NCI-H446 (cell line): ENCODE data around the gene MUC6.

Source experiments
- DNase-seq, 2 experiments: peaks; one replicate each; lab custom pipeline; 2025; lab: John Stamatoyannopoulos, UW

The MUC6 gene

DNA sequence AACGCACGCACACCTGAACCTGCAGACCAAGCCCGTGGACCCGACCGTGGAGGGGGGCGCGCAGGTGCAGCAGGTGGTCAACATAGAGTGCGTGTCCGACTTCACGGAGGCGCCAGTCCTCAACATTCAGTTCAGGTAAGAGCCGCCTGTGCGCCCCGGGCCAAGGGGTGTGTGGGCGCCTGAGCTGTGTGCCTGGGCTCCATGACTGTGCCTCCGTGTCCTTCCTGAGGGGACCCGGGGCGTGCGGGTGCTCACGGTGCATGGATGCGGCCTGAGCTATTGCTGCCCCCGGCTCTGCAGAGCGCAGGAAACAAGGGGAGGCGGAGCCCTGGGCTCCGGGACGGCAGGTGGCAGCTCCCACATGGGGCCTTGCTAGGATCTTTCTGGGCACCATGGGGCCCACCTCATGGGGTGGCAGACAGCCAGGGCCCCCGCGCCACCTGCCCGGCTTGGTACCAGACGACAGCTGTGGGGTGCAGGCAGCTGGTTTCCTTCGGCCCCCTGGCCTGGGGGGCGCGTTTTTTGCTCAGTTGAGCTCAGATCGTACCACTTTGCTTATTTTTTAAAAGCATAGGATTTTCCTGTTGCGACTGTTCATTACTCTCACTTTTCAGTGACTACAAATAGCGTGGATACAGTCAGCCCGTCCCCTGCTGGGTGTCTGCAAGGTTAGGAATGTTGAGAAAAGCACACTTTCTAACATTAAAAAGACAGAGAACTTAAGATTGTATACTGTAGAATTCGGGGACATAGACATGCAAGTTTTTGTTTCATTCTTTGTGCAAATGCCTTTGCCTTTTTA is 28.3 kb downstream of the MUC6 start:
- DNase-seq, result no peak

DNA sequence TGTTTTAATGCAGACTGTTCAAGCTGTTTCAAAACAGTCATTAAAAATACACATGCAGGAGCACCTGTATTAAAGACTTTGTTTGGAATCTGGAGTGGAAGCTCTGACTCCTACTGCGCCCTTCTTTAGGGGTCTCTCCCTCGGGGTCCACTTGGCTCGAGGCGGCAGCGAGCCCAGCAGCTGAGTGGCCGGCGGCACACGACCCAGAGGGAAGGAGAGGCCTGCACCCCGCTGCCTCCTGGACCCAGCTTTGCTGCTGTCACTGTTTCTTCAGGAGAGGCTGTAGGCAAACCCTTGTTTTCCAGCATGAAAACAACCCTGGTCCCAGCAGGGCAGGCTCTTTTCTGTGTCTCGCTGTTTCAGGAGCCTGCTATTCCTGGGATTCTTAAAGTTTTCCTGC is 29.2 kb downstream of the MUC6 start:
- DNase-seq, result no peak

DNA sequence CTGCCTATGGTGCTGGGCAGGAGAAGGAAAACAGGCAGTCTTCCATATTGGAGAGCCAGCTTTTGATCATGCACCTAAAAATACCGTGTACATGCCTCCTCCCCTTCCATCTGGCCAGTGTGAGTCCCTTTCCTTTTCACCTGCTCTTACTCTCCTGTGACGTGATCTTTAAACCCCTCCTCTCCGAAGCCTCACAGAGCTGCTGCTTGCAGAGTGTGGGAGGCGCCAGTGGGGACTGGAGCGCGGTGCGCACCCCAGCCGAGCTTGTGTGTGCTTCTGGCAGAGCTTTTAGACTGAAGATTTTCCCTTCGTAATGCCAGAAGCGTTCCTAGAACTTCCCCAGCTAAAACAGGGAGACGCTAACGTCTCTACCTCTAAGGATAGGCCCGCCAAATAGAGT is 29.8 kb downstream of the MUC6 start:
- no peak for DNase-seq

DNA sequence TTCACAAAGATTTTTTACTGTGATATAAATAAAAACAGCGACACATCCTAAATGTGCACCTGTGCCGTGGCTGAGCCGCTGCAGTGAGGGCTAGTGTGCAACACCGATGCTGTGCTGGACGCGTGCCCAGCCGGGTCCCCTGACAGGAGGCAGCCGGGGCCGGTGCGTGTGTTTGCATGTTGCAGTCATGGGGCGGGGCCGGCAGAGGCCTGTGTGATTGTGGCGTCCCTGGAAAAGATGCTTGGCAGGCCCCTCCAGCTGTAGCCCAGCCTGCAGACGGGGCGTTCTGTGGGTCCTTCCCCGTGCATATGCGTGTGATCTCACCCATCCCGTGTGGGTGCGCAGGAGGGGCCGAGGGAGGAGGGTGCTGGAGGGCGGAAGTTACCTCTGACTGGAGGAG is 30.6 kb downstream of the MUC6 start:
- peak in 1 of 2 experiments; percentile 8 for DNase-seq

DNA sequence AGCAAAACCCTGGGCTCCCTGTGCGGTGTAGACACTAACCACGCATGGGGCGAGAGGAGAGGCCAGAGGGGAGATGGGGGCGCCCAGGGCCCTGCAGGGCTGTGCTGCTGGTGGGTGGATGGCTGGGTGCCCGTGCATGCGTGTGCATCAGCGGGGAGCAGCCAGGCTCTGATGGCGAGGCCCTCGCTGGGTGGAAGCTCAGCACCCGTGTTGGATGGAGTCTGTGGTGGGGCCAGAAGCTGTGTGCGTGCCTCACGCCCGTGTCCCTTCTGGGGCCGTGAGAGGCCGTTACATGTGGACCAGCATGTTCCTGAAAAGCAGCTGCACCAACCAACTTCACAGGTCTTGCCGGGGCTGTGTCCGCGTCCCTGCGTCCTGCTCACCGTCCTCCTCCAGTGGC is 33.4 kb downstream of the MUC6 start:
- no peak for DNase-seq

DNA sequence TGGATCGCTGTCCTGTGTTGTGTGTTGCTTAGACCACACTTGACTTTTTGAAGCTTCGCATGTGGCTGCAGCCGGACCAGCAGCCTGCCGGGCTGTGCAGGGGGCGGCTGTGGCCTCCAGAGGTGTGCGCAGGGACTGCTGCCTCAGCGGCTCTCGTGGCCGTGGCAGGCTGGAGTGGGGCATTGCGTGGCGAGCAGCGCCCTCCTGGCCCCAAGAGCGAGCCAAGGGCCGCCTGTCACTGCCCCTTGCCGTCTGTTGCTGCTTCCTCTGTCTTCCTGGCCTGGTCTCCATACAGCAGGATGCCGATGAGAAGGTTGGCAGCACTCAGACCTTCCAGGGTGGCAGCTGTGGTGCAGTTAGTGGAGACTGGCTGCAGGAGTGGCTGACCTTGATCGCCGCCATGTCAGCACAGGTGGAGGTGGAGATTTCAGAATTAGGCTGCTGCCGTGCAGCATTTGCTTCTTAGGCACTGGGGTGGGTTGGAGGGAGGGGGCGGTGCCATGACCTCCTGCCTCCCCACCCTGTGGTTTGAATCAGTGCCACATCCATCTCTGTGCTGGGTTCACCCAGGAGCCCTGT is 34.0 kb downstream of the MUC6 start:
- DNase-seq, result no peak

DNA sequence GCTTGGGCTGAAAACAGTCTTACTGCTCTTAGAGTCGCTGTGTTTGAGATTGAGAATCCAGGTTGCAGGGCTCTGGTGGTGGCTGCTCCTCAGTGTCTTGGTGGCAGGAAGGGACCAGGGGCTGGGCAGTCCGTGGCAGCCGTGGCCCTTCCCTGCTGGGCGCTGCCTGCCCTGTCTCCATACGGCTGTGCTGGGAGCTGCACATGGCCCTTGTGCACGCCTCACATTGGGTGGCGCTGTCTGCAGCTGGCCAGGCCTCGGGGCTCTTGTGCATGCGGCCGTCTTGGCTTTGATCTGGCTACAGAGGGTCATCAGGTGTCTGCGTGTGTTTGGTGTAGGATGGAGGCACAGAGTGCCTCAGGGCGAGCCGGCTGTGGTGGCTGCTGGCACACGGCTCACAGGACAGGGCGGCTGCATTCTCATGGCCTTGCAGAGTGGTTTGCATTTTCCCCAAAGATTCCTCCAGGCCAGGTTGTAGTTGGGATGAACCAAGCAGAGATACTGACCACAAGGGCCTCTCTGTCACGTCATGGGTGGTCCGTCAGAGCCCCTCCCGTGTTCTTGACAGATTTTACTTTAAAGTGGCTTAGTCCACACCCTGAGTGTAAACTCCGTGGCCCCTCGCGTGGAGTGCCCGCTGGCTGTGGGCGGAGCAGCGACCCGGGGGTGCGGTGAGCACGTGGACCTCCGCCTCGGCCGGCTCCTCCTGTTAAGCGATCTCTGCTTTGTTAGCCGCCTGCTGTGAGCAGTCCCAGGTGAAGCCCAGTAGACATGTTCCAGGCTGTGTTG is 34.7 kb downstream of the MUC6 start:
- DNase-seq, result no peak

DNA sequence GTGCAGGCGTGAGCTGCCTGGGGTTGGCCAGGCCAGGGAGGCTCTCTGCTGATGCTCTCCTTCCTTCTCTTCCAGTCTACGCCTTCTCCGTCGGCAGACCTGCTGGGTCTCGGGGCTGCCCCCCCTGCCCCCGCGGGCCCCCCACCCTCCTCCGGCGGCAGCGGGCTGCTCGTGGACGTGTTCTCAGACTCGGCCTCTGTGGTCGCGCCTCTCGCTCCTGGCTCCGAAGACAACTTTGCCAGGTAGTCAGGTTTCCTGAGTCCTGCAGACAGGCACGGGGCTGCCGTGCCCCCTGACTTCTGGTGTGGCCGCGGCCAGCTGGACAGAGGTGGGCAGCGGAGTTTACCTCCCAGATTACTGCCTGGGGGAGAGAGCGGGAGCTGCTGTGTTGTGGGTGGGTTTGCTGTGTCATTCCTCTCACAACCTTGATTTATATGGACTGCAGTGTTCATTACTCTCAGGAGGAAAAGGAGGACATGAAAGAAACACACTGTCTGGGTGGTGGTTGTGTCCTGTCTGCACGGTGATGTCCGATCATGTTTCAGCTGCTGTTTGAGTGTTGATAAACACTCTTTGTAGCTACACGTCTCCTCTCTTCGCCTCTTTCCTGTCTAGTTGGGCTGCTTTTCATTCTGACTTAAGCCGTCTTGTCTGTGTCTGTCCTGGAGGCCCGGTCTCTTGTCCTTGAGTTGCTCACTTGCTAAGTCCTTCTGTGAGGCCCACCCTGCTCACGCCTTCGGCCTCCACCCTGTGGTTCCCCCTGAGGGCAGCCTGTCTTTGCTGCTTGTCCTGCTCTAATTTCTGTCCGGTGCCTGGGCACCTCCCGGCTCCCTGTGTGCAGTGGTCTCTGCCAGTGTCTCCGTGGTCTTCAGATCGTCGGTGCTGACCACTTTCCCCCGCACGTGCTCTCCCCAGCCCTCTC is 35.9 kb downstream of the MUC6 start:
- DNase-seq, result no peak

DNA sequence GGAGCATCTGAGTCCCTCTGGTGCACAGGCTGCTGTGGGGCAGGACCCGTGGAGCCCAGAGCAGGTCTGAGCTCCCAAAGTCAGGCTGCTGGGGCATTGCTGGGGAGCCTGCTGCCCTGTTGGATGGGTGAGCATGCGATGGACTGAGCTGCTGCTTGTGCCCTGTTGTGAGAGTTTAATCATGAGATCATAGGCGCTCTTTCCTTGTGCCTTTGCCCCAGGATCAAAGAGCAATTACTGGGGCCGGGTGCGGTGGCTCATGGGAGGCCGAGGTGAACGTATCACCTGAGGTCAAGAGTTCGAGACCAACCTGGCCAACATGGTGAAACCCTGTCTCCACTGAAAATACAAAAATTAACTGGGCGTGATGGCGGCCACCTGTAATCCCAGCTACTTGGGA is 37.5 kb downstream of the MUC6 start:
- DNase-seq, result no peak

DNA sequence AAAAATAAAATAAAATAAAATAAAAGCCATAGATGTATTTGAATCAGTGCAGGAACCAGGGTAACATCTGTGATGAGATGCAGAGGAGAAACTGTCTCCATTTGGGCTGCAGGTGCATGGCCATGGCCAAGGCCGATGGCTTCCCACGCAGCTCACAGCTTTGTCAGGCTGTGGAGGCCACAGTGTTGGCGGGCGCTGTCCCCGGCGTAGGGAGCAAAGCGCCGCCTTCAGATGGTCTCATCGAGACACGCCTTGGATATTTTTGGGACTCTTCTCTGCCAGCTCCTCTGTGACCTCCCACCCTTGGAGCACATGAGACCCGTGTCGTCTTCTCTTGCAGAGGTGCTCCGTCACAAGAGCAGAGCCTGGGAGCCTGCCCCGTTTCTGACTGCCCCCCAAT is 38.6 kb downstream of the MUC6 start:
- no peak for DNase-seq

DNA sequence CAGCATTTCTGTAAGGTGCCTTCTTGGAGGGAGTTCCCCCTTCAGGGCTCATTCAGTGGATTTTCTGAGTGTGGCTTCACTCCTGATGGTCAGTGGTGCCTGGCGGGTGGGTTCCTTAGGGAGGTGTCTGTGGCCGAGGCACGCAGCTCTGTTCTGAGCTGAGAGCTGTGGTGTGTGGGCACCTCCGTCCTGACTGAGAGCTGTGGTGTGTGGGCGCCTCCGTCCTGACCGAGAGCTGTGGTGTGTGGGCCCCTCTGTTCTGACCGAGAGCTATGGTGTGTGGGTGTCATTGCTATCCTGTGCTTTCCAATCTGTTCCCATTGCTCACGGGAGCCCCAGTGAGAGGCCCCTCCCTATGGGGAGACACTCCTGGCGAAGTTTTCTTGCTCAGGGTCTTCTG is 39.8 kb downstream of the MUC6 start:
- no peak for DNase-seq

DNA sequence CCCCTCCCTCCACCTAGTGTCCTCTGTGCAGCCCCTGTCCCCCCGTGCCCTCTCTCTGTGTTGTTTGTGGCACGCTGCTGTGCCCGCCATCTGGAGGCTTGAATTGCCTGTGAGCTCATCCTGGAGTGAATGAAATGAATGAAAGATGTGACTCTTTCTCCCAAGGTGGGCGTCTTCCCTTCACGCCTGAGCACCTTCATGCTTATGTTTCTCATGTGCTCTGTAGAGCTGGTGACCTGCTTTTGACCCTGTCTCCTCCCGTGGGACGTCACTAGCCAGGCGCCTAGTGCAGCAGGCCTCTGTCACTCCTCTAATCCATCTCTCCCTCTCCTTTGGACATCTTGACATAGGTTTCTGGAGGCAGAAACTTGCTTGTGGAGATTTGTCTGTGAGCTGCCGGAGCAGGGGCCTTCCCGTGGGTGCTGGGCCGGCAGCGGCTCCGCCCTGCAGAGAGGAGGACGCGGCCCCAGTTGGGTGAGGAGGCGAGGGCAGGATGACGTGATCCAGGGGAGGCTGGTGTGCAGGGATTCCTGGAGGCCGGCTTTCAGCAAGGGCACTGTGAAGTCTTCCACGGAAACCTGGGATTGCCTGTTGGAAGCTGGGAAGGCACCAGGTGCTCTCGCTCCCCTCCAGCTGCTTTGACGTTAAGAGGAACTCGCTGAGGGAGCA is 40.6 kb downstream of the MUC6 start:
- peak in 1 of 2 experiments; percentile 12 for DNase-seq

DNA sequence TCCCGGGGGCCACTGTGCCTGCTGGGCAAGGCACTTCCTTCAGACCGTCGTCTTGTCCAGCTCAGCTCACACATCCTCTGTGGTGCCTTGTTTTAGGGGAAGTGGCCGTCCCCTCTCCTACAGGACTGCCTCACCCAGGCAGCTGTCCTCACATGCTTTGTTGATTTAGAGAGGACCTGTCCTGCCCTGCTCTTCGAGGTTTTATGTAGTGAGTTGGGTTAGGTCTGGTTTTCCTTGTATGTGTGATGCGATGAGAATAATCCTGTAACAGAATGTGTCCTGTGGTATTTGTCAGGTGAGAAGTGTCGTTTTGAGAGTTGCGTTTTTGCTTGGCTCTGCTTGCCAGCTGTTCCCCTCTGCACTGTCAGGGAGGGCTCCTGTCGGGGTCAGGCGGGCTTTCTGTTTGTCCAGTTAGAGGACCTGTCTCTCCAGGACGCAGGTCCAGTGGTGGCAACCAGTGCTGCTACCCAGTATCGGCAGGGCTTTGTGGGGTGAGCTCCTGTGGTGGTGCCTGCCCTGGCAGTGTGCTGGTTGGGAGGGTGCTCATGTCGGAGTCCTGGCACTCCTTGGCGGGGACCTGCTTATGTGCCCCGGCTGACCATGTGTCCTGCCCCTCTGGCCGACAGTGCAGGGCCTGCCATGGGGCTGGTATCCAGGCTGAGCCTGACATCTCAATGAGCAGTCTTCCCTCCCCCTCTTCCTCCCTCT is 41.3 kb downstream of the MUC6 start:
- no peak for DNase-seq

DNA sequence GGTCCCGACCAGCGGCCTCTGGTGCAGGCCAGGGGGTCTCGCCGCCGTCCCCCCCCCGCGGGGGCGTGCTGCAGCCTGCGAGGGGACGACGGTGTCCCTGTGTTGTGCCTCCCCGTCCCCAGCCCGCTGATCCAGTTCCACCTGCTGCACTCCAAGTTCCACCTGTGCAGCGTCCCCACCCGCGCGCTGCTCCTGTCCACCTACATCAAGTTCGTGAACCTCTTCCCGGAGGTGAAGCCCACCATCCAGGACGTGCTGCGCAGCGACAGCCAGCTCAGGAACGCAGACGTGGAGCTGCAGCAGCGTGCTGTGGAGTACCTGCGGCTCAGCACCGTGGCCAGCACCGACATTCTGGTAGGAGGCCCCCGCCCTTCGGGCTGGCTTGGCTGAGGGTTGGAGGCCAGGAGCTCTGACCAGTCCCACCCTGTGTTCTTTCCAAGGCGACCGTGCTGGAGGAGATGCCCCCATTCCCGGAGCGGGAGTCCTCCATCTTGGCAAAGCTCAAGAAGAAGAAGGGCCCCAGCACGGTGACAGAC is 42.8 kb downstream of the MUC6 start:
- no peak for DNase-seq

DNA sequence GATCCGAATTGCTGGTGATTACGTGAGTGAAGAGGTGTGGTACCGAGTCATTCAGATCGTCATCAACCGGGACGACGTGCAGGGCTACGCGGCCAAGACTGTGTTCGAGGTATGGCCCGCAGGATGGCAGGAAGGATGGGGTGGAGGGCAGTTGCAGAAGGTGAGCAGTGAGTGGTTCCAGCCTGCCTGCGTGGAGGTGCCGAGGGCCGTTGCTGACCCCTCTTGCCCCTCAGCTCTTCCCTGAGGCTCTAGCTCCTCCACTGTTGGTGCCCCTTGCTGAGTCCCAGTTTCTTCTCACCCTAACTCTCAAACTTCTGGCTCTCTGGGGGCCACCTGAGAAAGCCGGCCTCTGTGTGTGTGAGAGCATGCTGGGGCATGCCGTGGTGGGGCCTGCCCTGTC is 43.9 kb downstream of the MUC6 start:
- DNase-seq, result no peak

DNA sequence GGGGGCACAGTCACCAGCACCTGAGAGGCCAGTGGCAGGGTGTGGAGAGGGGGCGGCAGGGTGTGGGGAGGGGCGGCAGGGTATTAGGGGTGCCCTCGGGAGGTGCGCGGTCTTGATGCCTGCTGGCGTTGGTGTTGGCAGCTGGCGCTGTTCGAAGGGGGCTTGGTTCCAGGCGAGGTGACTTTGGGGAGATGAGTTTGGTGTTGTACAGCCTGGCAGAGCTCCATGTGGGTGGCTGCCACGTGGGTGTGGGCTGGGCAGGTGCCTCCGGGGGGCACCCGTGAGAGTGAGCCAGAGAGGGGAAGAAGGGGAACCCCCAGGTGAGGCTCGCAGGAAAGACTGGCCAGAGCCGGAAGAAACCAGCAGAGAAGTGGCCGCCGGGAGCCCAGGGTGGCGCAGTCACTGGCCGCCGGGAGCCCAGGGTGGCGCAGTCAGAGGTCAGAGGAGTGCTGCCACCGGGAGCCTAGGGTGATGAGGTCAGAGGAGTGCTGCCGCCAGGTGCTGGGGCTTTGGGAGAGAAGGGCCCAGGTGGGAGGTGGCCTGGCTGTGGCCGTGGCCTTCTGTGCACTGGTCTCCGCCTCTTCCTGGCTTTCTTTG is 44.7 kb downstream of the MUC6 start:
- no peak for DNase-seq

DNA sequence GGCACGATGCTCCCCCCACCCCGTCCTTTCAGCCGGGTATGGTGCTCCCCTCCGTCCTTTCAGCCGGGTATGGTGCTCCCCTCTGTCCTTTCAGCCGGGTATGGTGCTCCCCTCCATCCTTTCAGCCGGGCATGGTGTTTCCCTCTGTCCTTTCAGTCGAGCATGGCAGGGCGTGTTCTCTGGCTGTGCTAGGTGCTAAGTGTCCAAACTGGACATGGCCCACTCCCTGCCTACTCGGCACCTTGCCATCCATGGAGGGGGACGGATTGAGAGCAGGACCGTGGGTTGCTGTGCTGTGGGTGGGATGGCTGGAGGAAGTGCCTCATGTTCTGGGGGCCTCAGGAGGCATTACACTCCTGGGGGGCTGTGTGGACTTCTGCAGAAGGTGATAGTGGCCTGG is 45.5 kb downstream of the MUC6 start:
- DNase-seq, result no peak

DNA sequence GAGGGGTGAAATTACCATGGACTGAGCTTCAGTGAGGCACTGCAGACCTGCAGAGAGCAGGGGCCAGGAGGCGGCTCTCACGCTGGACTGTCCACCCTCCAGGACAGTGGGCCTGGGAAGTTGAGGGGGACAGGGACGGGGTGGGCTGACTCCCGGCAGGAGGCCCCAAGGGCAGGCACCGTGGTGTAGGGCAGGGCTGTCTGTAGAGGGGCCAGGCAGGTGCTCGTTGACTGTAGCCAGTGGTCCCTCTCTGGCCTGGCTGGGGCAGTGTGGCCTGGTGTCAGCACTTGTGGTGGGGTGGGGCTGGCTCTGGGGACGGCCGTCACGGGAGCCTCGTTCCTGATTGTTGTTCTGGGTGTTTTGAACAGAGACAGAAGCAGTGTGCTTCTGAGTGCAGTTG is 46.4 kb downstream of the MUC6 start:
- DNase-seq, result no peak

DNA sequence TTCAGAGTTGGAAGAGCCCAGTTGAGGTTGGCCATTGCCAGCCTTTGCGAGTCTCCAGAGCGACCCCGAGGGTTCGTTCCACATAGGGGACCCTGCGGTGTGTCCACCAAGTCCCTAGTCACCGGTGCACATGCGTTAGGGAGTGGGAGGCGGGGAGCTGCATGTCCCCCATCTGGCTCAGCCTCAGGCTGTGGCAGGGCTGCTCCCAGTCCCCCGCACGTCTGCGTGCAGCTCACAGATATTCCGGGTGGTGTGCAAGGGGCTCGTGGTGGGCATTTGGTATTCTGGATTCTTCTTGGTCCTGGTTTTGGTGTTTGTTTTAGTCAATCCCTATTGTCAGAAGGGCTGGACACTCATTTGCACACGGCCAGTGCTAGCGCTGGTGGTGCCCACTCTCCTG is 48.8 kb downstream of the MUC6 start:
- no peak for DNase-seq

DNA sequence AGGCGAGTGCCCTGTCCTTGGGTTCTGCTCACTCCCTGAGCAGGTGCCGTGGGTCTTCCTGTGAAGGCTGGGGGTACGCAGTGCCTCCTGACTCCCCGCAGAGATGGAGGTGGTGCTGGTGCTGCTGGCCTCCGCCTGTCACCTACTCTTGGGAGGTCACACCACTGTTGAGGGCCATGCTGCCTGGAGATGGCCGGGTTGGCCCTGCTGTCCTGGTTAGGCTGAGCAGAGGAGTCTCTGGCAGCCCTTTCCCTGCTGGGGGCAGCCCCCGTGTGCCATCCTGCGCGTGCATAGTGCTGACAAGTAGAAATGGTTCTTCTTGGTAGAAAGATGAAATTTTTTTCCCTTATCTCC is 49.6 kb downstream of the MUC6 start:
- DNase-seq, result no peak
